NCI-H1436 treated with DMSO at 0.1 percent for 48 hours (cell line): ENCODE results near the gene TRAPPC2L.
"Not testable (repeated sequence)": the region's sequence is repeated elsewhere in the genome, so short reads cannot be mapped to it uniquely, and the experiment has no call there.

Source experiments
- DNase-seq: peaks from one replicate; lab custom pipeline; 2025; lab: John Stamatoyannopoulos, UW

The TRAPPC2L gene

DNA sequence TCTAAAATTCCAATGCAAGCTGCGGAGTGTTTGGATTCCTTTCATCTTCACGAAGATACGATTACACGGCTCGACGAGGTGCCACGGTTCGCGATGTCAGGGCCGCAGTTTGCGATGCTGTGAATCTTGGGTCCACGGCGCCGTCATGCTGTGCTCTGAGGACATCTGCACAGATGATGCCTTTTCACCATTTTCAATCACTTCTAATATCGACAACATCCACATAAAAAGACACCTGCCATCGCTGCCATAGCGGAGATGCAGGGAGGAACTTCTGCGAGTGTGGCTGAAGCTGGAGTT, 38.4 kb upstream of the TRAPPC2L start:
- DNase-seq: no peak

DNA sequence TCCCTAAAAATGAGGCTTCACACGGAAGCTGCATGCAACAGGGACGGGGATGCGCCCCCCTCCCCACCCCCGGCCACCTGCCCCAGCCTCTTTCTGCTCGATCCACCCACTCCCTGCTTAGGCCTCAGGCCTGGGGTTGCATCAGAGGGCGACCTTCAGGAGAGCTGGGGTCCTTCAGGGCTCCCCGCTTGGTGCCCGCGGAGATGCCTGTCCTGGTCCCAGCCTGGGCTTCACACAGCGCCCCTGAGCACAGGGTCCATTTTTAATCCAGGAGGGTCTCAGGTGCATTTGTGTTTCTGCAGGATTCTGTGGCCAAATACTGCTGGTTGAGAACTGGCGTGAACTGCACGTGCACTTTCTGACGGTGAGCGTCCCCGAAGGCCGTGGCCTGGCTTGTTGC, 37.8 kb upstream of the TRAPPC2L start:
- no peak for DNase-seq

DNA sequence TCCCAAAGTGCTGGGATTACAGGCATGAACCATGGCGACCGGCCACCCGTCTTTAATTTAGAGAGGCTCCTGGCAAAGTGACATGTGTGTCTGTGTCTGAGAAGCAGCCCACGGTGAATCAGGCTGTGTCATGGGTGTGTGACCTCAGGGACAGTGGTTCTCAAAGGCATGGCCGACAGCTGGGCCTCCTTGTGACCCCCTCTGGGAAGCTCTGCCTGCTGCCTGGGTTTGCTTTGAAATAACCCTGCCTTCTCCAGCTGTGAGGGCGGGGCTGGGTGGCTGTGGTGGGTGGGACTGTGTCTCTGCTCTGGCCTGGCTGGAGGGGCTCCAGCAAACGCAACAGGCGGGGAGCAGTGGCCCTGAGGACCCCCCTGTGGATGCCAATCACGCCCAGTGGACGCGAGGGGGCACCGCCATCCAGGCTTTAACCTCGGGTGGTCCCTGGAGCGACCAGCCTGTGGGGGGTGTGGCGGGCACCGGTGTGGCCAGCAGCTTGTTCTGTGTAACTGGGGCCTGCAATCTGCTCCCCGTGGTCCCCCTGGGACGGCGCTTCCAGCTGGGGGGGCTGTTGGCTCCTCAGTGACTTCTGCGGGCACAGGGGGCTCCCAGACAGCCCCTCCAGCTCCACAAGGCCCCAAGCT, 36.4 kb upstream of the TRAPPC2L start:
- DNase-seq: no peak

DNA sequence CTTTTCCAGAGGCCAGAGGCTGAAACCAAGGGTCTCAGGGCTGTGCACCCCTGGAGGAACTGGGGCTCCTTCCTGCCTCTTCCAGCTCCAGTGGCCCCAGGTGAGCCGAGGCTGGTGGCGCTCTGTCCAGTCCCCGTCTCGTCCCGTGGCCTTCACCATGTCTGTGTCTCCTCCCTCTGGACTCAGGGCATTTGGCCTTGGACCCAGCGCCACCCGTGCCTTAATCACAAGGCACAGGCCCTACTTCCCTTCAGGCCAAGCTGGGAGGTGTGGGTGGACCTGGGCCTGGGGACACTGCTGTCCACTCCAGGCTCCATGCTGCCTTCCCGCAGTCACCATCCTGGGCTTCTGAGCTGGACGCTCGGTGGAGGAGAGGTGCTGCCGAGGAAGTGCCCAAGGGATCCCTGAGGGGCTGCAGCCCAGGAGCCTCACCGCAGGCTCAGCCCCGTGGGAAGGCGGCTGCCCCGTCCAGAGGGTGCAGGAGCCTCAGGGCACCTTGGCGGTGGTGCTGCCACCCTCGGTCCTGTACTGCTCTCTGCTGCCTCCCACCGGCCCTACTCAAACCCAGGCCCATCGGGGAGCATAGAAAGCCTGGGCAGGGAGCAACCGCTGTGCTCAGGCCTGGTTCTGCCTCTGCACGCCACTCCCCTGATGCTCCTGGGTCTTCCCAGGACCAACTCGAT, 35.6 kb upstream of the TRAPPC2L start:
- DNase-seq: no peak

DNA sequence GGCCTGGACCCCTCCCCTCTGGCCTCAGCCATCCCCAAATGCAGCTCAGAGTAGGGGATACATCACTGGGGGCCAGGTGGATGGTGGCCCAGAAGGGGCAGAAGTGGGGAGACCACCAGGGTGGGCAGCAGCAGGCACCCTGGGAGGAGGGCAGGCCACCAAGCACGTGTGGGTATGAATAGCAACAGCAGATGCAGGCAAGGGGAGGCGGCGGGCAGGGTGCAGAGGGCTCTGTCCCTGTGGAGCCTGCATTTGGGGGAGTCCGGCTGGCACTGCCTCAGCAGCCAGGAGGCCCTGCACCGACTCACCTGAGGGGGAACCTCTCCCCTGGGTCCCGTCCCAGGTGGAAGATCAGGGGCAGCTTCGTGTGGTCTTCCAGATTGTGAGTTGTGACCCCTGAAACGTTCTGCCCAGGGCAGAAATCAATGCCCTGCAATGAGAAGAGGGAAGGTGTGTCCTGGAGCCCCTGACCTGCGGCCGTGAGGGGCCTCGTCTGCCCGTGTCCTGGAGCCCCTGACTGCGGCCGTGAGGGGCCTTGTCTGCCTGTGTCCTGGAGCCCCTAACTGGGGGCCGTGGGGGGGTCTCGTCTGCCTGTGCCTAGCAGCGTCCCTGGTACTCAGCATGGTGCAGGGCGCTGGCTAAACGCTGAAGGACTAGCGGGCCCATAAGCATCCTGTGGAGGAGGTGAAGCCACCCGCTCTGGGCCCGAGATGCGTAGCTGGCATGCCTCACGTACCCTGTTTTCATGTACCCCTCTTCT, 34.5 kb upstream of the TRAPPC2L start:
- DNase-seq: no peak

DNA sequence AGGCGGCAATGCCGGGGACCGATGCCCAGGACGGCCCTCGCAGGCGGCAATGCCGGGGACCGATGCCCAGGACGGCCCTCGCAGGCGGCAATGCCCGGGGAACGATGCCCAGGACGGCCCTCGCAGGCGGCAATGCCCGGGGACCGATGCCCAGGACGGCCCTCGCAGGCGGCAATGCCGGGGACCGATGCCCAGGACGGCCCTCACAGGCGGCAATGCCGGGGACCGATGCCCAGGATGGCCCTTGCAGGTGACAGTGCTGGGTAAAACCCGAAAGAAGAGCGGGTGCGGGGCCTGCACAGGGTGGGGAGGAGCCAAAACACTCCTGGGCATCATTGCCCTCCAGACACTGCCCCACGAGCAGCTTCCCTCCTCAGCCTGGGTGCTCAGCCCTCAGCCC, 33.3 kb upstream of the TRAPPC2L start:
- not testable (repeated sequence) for DNase-seq

DNA sequence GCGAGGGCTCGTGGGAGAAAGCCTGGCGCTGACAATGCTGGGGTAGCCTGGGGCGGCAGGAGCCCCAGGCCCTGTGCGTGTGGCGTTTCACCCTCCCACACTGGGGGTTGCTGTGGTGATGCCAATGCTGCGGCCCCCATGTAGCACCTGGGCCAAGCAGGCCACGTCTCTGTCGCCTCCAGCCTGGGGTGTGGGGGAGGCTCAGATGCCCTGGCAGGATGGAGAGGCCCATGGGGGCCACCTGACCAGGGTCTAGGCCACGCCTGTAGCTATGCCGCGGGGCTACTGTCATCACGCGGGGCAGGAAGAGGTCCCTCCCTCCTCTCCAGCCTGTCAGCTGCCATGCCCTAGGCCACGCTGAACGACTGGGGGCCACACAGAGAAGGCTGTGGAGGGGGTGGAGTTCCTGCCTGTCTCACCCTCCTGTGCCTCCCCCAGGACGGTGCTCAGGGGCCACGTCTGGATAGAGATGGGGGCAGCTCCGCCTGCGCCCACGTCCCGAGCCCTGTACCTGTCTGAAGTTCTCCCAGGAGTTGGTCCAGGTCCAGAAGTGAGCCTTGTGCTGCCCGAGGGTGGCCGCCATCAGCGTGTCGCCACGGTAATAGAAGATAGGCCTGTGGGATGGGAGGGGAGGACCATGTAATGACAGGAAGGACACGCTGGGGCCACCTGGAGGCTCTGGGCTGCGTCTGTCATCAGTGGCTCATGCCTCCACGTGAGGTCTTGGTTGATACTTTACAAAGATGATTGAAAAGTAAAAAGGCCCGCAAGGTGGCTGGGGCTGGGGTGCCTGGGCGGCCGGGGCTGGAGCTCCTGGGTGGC, 32.5 kb upstream of the TRAPPC2L start:
- no peak for DNase-seq

DNA sequence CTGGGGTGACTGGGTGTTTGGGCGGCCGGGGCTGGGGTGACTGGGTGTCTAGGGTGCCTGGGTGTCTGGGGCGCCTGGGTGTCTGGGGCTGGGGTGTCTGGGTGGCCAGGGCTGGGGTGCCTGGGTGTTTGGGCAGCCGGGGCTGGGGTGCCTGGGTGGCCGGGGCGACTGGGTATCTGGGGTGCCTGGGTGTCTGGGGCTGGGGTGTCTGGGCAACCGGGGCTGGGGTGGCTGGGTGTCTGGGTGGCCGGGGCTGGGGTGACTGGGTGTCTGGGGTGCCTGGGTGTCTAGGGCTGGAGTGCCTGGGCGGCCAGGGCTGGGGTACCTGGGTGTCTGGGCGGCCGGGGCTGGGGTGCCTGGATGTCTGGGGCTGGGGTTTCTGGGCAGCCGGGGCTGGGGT, 31.8 kb upstream of the TRAPPC2L start:
- DNase-seq: no peak

DNA sequence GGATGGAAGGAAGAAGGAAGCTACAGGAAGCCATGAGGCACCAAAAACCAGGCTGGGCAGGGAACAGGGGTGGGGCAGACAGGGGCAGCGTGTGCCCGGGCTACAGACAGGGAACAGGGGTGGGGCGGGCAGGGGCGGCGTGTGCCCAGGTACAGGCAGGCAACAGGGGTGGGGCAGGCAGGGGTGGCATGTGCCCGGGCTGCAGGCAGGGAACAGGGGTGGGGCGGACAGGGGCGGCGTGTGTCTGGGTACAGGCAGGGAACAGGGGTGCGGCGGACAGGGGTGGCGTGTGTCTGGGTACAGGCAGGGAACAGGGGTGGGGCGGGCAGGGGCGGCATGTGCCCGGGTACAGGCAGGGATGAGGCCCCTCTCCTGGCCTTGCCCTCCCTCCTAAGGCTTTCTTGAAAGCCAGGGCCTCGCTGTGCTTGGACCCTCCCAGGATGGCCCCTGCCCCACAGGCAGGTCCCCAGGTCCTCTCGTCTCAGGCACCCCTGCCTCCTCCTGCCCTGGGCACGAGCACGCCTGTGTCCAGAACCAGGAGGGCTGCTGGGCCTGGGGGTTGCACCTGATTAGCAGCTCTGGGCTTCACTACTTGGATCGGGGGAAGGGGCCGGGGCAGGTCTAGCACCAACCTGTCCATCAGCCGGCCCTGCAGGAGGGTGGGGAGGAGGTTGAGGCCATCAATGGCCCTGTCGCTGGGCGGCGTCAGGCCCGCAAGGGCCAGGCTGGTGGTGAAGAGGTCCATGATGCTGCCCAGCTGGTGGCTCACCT, 30.7 kb upstream of the TRAPPC2L start:
- DNase-seq: no peak

DNA sequence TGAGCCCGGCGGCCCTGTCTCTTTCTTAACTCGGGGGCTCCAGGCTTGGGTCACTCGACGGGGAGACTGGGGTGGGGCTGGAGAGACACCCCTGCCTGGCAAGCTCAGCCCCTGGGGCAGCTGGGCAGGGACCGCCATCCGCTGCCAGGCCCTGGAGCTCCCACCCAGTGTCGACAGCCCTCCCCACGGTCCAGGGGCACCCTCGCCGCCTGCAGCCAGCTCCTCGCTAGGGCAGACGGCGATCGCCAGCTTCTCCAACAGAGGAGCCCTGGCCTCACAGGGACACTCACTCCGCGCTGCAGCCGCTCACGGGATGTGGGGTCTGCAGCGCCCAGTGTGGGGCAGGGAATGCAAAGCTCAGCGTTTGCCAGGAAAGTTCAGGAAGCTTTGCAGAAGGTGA, 29.2 kb upstream of the TRAPPC2L start:
- DNase-seq: no peak

DNA sequence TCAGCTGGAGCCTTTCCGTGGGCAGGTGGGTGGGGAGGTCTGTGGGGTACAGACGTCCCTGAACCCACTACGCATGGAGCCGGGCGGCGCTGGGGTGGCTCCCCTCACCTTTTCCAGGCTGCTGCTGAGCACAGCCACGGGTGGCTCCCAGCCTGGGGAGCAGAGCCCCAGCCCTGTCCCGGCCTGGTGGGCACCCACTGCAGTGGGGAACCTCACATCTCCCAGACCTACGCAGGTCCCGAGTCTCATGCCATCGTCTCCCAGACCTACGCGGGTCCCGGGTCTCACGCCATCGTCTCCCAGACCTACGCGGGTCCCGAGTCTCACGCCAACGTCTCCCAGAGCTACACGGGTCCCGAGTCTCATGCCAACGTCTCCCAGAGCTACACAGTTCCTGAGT, 28.2 kb upstream of the TRAPPC2L start:
- DNase-seq: no peak

DNA sequence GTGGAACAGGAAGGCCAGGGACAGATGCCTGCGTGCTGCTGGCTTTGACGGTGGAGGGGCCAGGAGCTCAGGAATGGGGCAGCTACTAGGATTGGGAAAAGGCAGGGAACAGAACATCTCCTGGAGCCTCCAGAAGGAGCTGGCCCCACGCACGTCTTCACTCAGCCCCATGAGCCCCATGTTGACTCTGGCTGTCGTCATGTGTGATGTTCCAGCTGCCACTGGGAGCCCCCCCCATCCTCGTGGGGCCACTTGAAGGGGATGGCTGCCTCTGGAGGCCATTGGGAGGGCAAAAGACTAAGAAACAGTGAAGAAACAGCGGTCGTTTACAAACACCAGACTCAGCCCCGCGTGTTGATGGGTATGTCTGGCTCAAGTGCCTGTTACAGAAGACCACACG, 26.7 kb upstream of the TRAPPC2L start:
- DNase-seq: no peak

DNA sequence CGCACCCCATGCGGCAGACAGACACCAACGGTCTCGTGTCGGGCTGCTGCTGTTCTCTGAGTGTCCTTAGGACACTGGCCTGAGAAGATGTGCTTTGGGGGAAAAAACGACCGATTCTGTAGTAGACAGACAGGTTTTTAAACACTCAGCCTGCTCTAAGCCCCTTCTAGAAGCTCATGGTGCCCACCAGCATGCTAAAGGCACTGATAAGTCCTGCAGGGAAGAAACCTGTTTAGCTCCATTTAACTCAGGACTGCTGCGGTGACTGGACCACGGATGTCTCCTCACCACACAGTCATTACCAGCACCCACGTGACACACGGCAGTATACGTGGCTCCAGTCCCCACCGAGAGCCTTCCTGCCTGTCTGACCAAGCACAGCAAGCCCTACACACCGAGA, 26.1 kb upstream of the TRAPPC2L start:
- DNase-seq: no peak

DNA sequence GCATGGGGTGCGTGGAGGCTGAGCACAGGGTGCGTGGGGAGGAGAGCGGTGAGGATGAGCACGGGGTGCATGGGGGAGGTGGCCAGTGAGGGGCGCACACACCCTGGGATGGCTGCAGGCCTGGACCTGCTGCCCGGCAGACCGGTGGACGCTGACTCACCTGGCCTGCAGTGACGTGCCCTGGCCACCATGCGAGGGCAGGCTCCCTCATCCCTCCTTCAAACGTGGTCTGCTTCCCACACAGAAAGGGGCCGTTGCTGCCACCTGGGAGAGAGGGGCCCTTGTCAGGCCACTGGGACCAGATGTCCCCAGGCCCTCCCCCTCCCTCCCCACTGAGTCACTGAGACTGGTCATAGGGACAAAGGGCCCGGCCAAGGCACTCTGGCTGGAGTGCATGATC, 25.1 kb upstream of the TRAPPC2L start:
- DNase-seq: no peak

DNA sequence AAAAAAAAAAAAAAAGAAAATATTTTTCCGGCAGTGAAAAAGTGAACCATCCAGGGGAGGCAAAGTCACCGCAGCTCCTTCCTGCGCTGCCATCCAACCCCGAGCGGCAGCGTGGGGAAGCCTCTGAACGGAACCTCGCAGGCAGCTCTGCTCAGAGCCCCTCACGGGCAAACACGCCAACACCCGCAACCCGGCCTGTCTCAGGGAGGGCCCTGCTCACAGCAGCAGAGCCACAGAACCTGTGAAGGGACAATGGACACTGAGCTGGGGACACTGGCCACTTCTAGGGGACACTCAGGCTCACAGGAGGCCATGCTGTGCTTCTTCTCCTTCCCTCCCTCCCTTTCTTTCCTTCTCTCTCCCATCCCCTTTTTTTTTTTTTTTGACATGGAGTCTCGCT, 23.8 kb upstream of the TRAPPC2L start:
- DNase-seq: no peak

DNA sequence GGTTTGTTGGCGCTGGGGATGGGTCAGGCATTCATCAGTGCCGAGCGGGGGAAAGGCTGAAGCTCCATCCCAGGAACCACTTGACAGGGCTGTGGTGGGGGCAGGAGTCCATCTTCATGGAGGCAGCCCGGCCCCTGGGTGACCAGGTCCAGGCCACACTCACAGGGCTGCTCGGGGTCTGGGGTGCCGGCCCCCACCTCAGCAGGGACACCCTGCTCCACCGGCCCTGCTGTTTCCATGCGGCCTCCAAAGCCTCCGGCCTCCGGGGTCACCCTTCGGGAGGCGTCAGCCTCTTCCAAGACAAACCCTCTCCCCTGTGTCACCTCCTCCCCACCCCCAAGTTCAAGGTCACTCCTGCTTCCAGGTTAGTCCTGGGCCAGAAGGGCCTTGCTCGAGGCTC, 22.3 kb upstream of the TRAPPC2L start:
- no peak for DNase-seq

DNA sequence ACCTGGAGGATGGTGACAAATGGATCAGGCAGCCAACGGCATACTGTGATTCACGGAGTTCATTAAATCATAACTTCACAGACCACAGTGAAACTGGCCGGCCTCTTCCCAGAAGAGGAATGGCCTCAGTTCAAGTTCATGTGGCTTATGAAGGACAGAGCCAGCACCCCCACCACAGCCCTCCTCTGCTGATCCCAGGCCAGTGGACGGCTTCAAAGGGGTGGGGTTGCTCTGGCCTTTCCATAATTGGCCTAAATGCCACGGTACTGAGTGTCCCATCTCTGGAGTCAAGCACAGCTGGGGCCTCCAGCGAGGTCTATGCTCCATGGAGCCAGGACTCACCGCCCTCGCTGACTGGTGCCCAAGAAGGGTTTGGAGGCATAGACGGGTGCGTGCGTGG, 21.5 kb upstream of the TRAPPC2L start:
- no peak for DNase-seq

DNA sequence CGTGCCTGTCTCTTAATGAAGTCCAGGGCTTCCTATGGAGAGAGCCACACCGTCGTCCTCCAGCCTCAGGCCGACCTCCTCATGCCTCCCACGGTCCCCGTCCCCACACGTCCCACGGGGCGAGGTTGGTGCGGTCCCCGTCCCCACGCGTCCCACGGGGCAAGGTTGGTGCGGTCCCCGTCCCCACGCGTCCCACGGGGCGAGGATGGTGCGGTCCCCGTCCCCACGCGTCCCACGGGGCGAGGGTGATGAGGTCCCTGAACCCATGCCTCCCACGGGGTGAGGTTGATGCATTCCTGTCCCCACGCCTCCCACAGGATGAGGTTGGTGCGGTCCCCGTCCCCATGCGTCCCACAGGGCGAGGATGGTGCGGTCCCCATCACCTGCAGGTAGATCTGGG, 21.1 kb upstream of the TRAPPC2L start:
- no peak for DNase-seq

DNA sequence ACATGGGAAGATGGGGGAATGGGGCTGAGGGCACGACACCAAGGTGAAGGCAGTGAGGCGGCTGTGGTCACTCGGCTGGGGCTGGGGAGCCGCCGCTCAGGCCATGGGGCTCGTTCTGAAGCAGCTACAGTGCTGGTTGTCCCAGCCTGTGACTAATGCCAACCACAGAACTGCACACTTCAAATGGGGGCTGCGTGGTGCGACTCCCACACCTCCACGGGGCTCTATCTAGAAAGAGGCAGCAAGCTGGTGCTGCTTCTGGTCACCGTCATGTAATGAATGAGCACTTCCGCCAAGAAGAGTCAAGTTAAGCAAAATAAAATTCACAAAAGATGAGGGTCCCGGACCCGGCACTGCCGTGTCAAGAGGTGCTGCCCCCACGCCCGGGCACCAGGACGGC, 20.1 kb upstream of the TRAPPC2L start:
- DNase-seq: no peak

DNA sequence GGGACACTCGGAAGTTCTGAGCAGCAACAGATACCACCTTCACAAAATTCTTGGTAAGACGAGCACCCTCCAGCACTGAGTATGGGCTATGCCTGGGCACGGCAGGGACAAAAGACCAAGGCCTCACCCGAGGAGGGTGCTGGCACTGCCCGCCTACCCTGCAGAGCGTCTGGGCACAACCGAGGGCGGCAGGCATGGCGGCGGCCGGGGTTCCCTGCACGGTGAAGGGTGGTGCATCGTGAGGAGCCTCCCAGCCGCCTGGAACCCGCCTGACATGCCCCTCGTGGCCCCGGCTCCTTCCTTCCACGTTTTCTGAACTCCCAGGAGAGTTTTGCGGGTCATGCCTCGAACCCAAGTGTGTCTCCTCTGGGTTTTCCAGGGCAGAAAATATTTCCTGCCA, 19.1 kb upstream of the TRAPPC2L start:
- DNase-seq: no peak

DNA sequence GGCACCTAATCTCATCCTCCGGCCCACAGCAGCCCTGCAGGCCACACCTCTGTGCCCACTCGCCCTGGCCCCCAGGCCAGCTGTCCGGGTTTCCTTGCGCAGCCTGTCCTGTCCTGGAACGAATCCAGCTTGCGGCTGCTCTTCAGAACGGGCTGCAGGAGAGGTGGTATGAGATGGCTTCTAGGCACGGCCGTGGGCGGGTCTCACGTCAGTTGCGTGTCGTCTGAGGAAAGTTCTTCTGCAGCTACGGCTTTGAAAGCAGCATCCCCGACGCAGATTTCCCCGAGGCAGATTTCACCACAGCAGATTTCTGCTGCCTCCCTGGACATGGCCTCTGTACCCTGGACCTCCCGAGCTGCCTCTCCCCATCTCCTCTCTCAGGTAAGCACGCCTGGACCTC, 18.4 kb upstream of the TRAPPC2L start:
- DNase-seq: no peak

DNA sequence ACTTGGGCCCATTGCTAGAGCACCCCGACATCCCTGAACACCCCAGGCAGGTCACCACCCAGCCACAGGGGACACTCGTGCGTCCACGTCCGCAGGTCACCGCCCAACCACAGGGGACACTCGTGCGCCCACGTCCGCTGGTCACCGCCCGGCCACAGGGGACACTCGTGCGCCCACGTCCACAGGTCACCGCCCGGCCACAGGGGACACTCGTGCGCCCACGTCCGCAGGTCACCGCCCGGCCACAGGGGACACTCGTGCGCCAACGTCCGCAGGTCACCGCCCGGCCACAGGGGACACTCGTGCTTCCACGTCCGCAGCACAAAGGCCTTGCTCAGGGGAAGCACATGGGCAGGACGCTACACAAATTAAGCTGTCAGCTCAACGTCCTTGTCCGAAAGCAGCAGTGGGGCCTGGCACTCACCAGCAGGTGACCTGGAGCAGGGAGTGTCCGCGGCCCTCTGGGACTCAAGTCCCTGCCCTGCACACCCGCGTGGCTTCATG, 17.8 kb upstream of the TRAPPC2L start:
- no peak for DNase-seq
